Mammary epithelial cell (primary cell): Measurements from ENCODE around the gene PLCG2.

Source experiments
- CTCF ChIP-seq, 2 donors: IDR thresholded peaks in 1 of 2; conservative IDR thresholded peaks in 1 of 2; 2 replicates each; pipeline ENCODE4 v1.5.1; 2011 to 2012; ENCODE audit warnings: inconsistent platforms in 2 of 2, low read length in 2 of 2, mild to moderate bottlenecking in 2 of 2, control low read depth in 1 of 2, low read depth in 1 of 2; ENCODE audit not compliant: insufficient read depth in 1 of 2; ENCODE audit errors: extremely low read depth in 1 of 2
- EZH2 ChIP-seq: IDR thresholded peaks from 2 replicates; pipeline ENCODE4 v1.6.1; 2012; ENCODE audit warnings: low read length, inconsistent platforms, borderline replicate concordance

GRCh38 chr16:81774348-81774747, 4.7 kb upstream of the PLCG2 start:
- no peak for TF ChIP-seq CTCF (conservative IDR thresholded peaks at IDR 0.05 in 1 of 2, IDR thresholded peaks at IDR 0.05 in 1 of 2; ENCODE audit: extremely low read depth in 1 of 2, insufficient read depth in 1 of 2, low read depth in 1 of 2, low read length in 2 of 2)
- no peak for TF ChIP-seq EZH2
